HS-27A (cell line): ENCODE results near the gene LAGE3.

Source experiments
- DNase-seq: peaks from one replicate; pipeline ENCODE4 v3.0.0-alpha.2; 2012; ENCODE audit warnings: low read depth, missing footprints

Gene LAGE3

GRCh38 chrX:154433605-154434004 lies 45.5 kb downstream of the LAGE3 start:
- DNase-seq = no peak

DNA sequence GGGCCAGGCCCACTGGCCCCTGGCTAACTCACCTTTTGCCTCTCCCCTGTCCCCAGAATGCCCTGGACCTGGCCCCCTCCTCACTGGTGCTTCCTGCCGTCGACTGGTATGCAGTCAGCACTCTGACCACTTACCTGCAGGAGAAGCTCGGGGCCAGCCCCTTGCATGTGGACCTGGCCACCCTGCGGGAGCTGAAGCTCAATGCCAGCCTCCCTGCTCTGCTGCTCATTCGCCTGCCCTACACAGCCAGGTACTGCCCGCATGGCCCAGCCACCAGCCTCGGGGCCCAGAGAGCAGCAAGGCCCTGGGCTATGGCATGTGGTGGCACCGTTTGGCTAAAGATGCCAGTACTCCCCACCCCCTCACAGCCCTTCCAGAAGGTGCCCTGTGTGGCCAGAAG lies 46.9 kb downstream of the LAGE3 start:
- no peak for DNase-seq

GRCh38 chrX:154431341-154431740 lies 47.7 kb downstream of the LAGE3 start:
- no peak for DNase-seq

DNA sequence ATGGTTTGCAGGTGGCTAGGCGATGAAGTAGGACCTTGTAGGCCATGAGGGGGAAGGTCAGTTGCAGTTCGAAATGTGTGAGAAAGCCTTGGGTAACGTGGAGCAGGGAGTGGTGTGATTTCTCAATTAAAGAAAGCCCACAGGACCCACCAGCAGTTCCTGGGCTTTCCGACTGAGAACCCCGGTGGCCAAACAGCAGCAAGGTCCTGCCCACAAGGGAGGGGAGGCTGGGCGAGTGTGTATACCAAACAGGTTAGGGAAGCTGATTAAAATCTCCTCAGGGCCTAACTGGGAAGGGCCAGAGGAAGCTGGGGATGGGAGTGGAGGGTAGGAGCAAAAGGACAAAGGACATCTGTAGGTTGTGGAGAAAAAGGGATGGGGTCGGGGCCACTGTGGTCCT lies 48.2 kb downstream of the LAGE3 start:
- DNase-seq = no peak

- no peak for DNase-seq
Measured at GRCh38 chrX:154430479-154430878, 48.6 kb downstream of the LAGE3 start.

DNA sequence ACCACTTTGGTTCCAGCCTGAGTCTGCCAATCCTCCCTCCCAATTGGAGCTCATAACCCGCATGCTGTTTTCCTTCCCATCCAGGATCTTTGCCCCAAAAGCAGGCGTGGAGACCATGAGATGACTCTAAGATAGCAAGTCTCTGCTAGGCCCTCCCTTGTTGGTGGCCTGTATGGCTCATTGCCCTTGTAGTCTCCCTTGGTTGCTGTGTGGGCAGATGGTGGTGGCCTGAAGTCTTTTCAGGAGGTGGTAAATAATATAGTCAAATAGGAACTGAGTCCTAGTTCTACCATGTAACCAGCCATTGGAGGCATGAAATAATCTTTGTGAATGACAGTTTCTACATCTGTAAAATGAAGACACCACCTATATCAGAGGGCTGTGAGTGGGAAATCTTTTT lies 49.4 kb downstream of the LAGE3 start:
- no peak for DNase-seq

GRCh38 chrX:154428176-154429171 lies 50.6 kb downstream of the LAGE3 start, which contains the start of gene ATP6AP1:
TSS of gene ATP6AP1 (plus strand) at chrX:154428677. CDS start at chrX:154428693, 16 bp downstream.
- DNase-seq = peak; percentile 65
